Prostate gland (tissue), 2 donors: ENCODE measurements around the gene SH3BP4. TPM values are rescaled to one million over a fixed set of nuclear protein-coding genes. Genes with fewer than 3 reads are reported as not detected.

Source experiments
- DNase-seq: peaks from one replicate; pipeline ENCODE4 v3.0.0-alpha.2; 2019; ENCODE audit warnings: low spot score
- H3K27ac ChIP-seq, 2 donors: fragments of 200-600 bp; sonication (generic); 2 replicates each; pipeline ENCODE4 v1.5.1; 2017 to 2019
- H3K27me3 ChIP-seq: fragments of 200-600 bp; sonication (generic); replicated peaks from 2 replicates; pipeline ENCODE4 v1.5.1; 2019; ENCODE audit not compliant: insufficient read depth
- H3K36me3 ChIP-seq, 2 donors: fragments of 200-600 bp; sonication (generic); 1 replicate in 1 of 2; 2 replicates in 1 of 2; pipeline versions ENCODE4 v1.5.1 to v1.8.1; 2017 to 2019
- H3K4me1 ChIP-seq: fragments of 200-600 bp; sonication (generic); replicated peaks from 2 replicates; pipeline ENCODE4 v1.5.1; 2019
- H3K4me3 ChIP-seq, 2 donors: fragments of 200-600 bp; sonication (generic); 2 replicates each; pipeline ENCODE4 v1.5.1; 2017 to 2019
- H3K9me3 ChIP-seq: fragments of 200-600 bp; sonication (generic); 2 replicates; pipeline ENCODE4 v1.5.1; 2017
- POLR2A ChIP-seq: fragments of 450-650 bp; IDR thresholded peaks from one replicate; pipeline ENCODE4 v1.6.1; 2016; ENCODE audit warnings: antibody characterized with exemption, mild to moderate bottlenecking
- POLR2AphosphoS5 ChIP-seq: sonication (generic); formaldehyde crosslinking; IDR thresholded peaks from one replicate; pipeline ENCODE4 v1.6.1; 2017; ENCODE audit warnings: antibody characterized with exemption
- WGBS: methylation state at CpG from one replicate; pipeline ENCODE4 v1.1.5; 2018; 5-methylcytosine and 5-hydroxymethylcytosine counted together
- intact Hi-C: fragments of 100-400 bp; cut with DNase I; formaldehyde crosslinking; loops from one replicate; pipeline ENCODE4 v1.14.2; 2022
- total RNA-seq, 2 donors: library from RNA; depleted of rRNA; stranded (reverse); fragments of >200 nt; gene quantifications; one replicate each; pipeline ENCODE4 v1.1.0, GENCODE V29; 2016
- TF ChIP-seq, protein P1 (sequence below), 4 experiments: fragments of 200-600 bp in 2 of 4; fragments of 450-650 bp in 2 of 4; sonication (generic) in 2 of 4; IDR thresholded peaks; 1 replicate in 3 of 4; 2 replicates in 1 of 4; pipeline ENCODE4 v1.5.1; 2016 to 2019; ENCODE audit warnings: antibody characterized with exemption in 4 of 4, mild to moderate bottlenecking in 2 of 4, moderate library complexity in 2 of 4

SH3BP4 gene
- total RNA-seq, 2 donors from 2014 or later, result 86.7 to 134 TPM

GRCh38 chr2:235085476-235085875 is 133.7 kb downstream of the SH3BP4 start:
- Histone ChIP-seq H3K9me3 (no peaks in the 10 kb centered on the region), H3K36me3 (no peaks in the 10 kb centered on the region), H3K4me3 (no peak overlapping the region), H3K4me1 (no peaks in the 10 kb centered on the region), H3K27ac (no peak overlapping the region), H3K27me3 (no peaks in the 10 kb centered on the region)
- intact Hi-C loops, result no loop called here
- no peak for DNase-seq
- TF ChIP-seq POLR2A (no peak), POLR2AphosphoS5 (peak; percentile 9)
- WGBS, result 38% methylated on average over 1 of the region's 1 CpG

DNA sequence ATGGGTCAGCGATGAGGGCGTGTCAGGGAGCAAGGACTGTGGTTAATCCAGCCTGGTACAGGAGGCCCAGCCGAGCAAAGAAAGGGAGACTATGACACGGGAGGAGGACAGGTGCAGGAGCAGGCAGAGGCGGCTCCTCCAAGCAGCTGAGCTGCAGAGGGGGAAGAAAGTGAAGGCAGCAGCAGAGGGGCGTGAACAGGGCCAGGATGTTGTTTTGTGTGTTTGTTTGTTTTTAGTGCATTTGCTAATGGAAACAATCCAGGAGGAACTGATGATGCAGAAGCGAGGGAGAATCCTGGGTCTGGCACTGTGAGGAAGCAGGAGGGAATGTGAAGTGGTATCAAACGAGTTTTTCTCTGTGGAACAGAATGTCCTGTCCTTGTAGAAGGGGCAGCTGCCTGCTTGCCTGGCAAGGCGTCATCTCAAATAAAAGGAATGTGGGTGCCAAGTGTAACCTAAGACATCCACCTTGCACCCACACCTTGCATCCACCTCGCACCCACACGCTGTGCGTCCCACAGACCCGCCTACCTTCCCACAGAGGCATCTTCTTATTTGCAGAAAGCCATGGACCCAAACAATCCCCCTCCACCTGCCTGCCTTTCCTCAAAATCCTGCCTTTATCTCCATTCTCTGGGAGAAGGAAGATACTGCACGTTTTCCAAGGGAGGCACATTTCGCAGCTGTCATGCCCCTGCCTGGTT is 134.8 kb downstream of the SH3BP4 start:
- TF ChIP-seq, protein P1, sequence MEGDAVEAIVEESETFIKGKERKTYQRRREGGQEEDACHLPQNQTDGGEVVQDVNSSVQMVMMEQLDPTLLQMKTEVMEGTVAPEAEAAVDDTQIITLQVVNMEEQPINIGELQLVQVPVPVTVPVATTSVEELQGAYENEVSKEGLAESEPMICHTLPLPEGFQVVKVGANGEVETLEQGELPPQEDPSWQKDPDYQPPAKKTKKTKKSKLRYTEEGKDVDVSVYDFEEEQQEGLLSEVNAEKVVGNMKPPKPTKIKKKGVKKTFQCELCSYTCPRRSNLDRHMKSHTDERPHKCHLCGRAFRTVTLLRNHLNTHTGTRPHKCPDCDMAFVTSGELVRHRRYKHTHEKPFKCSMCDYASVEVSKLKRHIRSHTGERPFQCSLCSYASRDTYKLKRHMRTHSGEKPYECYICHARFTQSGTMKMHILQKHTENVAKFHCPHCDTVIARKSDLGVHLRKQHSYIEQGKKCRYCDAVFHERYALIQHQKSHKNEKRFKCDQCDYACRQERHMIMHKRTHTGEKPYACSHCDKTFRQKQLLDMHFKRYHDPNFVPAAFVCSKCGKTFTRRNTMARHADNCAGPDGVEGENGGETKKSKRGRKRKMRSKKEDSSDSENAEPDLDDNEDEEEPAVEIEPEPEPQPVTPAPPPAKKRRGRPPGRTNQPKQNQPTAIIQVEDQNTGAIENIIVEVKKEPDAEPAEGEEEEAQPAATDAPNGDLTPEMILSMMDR (IDR thresholded peaks at IDR 0.05), result no peak
- TF ChIP-seq POLR2AphosphoS5, result peak; percentile 67
- intact Hi-C loops, result no loop called here
- Histone ChIP-seq H3K27me3 (no peaks in the 10 kb centered on the region), H3K4me3 (no peak overlapping the region), H3K9me3 (no peaks in the 10 kb centered on the region), H3K36me3 (no peaks in the 10 kb centered on the region), H3K4me1 (no peaks in the 10 kb centered on the region), H3K27ac (no peak overlapping the region)
- DNase-seq, result peak; percentile 10
- WGBS, result 68% methylated on average over 15 of the region's 15 CpGs

GRCh38 chr2:235087832-235088495 is 136.1 kb downstream of the SH3BP4 start:
- no peak overlapping the region for H3K4me3 ChIP-seq
- no peaks in the 10 kb centered on the region for H3K27me3 ChIP-seq
- intact Hi-C loops, result no loop called here
- TF ChIP-seq, protein P1 (IDR thresholded peaks at IDR 0.05), result no peak
- TF ChIP-seq POLR2AphosphoS5, result no peak
- TF ChIP-seq POLR2A, result no peak
- 26% methylated on average over 17 of the region's 17 CpGs for WGBS
- H3K27ac ChIP-seq, result no peak overlapping the region
- no peaks in the 10 kb centered on the region for H3K4me1 ChIP-seq
- H3K36me3 ChIP-seq, result no peaks in the 10 kb centered on the region
- H3K9me3 ChIP-seq, result no peaks in the 10 kb centered on the region
- no peak for DNase-seq

DNA sequence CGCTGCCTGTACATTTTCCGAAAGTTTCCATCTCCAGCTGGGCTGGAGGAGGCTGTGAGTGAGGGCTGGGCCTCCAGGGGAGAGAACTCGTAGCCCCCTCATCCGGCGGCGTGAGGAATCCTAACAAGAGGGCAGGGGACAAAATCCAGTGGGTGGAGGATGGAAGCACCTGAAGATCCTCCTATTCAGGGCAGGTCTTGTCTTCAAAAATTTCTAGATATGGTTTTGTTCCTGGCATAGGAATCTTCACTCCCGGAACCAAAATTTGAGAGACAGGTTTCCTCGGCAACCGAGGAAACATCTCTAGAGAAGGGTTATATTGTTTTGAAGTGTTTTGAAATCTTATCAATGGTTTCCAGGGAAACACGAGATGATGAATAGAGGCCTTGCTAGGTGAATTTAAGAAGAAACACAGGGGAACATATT is 136.7 kb downstream of the SH3BP4 start:
- Histone ChIP-seq H3K9me3 (no peaks in the 10 kb centered on the region), H3K36me3 (no peaks in the 10 kb centered on the region), H3K4me3 (no peak overlapping the region), H3K4me1 (no peaks in the 10 kb centered on the region), H3K27ac (no peak overlapping the region), H3K27me3 (no peaks in the 10 kb centered on the region)
- TF ChIP-seq, protein P1 (IDR thresholded peaks at IDR 0.05), result no peak
- 67% methylated on average over 10 of the region's 10 CpGs for WGBS
- no peak for DNase-seq
- intact Hi-C loops, result no loop called here

GRCh38 chr2:235091421-235091820 is 139.6 kb downstream of the SH3BP4 start:
- intact Hi-C loops, result no loop called here
- Histone ChIP-seq H3K27me3 (no peaks in the 10 kb centered on the region), H3K4me1 (no peaks in the 10 kb centered on the region), H3K9me3 (no peaks in the 10 kb centered on the region), H3K27ac (no peak overlapping the region), H3K4me3 (no peak overlapping the region), H3K36me3 (no peaks in the 10 kb centered on the region)
- DNase-seq, result no peak
- 94% methylated on average over 4 of the region's 4 CpGs for WGBS
- TF ChIP-seq POLR2A (no peak), POLR2AphosphoS5 (no peak)
- TF ChIP-seq, protein P1 (IDR thresholded peaks at IDR 0.05), result no peak
